Brain microvascular endothelial cell (primary cell): Measurements from ENCODE around the gene APEX1.

ENCODE experiments used
- DNase-seq: peaks from one replicate; pipeline ENCODE4 v3.0.0-alpha.2; 2020
- H3K27ac ChIP-seq: fragments of 250-450 bp; sonication (Bioruptor Pico); 2 replicates; pipeline ENCODE4 v1.5.1; 2020; ENCODE audit warnings: mild to moderate bottlenecking, moderate library complexity
- H3K27me3 ChIP-seq: fragments of 250-450 bp; sonication (Bioruptor Pico); replicated peaks from 2 replicates; pipeline ENCODE4 v1.5.1; 2020; ENCODE audit warnings: mild to moderate bottlenecking
- H3K36me3 ChIP-seq: fragments of 250-450 bp; sonication (Bioruptor Pico); replicated peaks from 2 replicates; pipeline ENCODE4 v1.5.1; 2020; ENCODE audit warnings: mild to moderate bottlenecking
- H3K4me3 ChIP-seq: 2 replicates; pipeline ENCODE4 v1.5.1; 2011; ENCODE audit warnings: low read depth, mild to moderate bottlenecking, control low read depth, low read length, moderate library complexity
- CTCF ChIP-seq: IDR thresholded peaks from 2 replicates; pipeline ENCODE4 v1.5.1; 2011; ENCODE audit warnings: low read depth, mild to moderate bottlenecking, moderate library complexity, low read length, control low read depth, inconsistent platforms; ENCODE audit errors: missing control alignments
- in situ Hi-C: cut with HindIII; loops from 2 replicates; pipeline ENCODE4 v1.10.0; 2017; ENCODE audit warnings: low sequenced_read_pairs, low pct_ligation_motif_present

The APEX1 gene

GRCh38 chr14:20429801-20430669 lies 25.0 kb upstream of the APEX1 start:
- in situ Hi-C loops: no loop called here
- TF ChIP-seq CTCF: no peak
- Histone ChIP-seq H3K27ac (no peak overlapping the region), H3K27me3 (no peaks in the 10 kb centered on the region), H3K4me3 (no peak overlapping the region), H3K36me3 (no peaks in the 10 kb centered on the region)
- no peak for DNase-seq

DNA sequence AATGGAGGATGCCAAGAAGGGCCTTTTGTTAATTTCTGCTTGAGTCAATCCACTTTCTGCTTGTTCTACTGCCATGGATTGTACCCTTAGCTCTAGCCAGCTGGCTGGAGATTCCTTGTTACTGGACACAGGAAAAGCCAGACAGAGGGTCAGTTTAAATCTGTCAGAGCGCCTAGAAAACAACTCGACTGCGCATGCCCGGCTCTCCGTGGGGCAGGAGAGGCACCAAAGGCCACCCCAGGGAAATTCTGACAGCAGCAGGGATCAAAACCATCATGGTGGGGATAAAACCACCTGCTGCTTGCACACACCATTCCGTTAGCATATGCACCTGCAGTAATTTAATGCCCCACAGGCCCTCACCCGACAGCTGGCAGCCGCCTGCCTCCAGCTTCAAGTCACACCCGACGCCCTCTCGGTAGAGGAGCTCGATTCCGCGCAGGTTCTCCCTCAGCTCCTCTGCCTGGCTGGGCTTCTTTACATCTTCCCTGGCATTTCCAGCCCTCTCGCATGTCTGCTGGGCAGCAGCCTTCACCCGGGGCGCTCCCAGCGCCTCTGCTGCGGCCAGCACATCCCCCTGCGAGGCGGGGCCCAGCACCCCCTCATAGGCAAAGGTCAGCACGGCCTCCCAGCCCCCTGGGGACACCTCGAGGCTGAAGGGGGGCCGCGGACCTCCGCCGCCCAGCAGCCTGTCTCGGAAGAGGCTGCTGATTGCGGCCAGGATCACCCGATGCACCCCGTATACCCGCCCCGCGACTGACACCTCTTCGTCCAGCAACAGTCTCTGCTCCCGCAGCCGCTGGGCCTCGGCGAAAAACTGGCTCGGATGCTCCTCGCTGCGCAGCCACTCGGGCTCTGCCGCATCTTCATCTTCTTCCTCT lies 20.1 kb upstream of the APEX1 start:
- in situ Hi-C loops: no loop called here
- H3K36me3 ChIP-seq: no peaks in the 10 kb centered on the region
- no peak for DNase-seq
- no peak for TF ChIP-seq CTCF
- peak overlapping the region; percentile 39 for H3K4me3 ChIP-seq
- no peak overlapping the region for H3K27ac ChIP-seq
- no peaks in the 10 kb centered on the region for H3K27me3 ChIP-seq

DNA sequence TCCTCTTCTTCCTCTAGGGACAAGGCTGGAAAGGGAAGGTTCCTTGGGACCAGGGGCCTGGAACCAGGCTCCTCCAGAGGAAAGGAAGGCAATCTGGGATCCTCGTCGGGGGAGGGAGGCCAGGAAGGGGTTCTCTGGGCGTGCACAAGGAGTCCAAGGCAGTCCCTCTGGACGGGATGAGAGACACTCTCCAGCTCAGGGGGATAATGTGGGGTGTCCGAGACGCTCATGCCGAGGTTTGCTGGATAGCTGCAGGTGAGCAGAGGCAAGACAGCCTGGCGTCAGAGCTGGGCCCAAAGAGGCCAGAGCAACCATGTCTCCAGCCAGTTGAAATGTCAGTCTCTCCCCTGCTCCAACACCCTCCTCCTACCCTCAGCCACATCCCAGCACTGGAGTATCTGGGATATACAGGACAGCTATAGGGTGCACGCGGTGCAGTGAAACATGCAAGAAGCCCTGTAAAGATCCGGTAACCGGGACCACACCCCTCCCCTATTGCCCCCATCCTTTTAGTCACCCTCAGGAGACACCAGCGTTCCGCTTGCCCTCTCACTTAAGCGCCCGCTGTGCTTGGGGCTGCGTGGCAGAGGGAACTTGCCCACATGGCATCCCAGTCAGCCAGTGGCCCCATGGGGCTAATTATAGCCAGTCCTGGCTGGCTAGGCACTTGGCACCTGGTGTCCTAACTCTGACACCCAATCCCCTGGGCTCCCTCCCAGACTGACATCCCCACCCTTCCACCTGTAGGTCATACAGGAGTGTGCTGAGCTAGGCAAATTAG lies 19.3 kb upstream of the APEX1 start, which contains the start of gene KLHL33:
KLHL33 (minus strand) TSS at position 585 of the 781 bp plus-strand sequence; CDS start at position 230, 355 bp downstream.
- no peak for TF ChIP-seq CTCF
- Histone ChIP-seq H3K36me3 (no peaks in the 10 kb centered on the region), H3K27me3 (no peaks in the 10 kb centered on the region), H3K27ac (no peak within 1 kb of the TSS), H3K4me3 (peak within 1 kb of the TSS; percentile 39)
- in situ Hi-C loops: no loop called here
- DNase-seq: no peak

DNA sequence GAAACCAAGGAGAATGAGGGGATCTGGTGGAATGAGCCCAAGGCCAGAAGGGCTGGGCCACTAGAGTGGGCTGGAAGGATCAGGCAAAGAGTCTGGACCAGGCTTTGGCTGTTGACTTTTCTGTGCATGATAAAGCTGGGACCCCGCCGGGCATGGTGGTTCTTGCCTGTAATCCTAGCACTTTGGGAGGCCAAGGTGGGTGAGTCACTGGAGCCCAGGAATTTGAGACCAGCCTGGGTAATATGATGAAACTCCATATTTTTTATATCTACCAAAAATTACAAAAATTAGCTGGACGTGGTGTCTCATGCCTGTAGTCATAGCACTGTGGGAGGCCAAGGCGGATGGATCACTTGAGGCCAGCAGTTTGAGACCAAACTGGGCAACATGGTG lies 18.7 kb upstream of the APEX1 start:
- no peak overlapping the region for H3K27ac ChIP-seq
- in situ Hi-C loops: no loop called here
- H3K36me3 ChIP-seq: no peaks in the 10 kb centered on the region
- DNase-seq: peak; percentile 82
- H3K4me3 ChIP-seq: no peak overlapping the region
- TF ChIP-seq CTCF: no peak
- H3K27me3 ChIP-seq: no peaks in the 10 kb centered on the region

GRCh38 chr14:20438664-20439063 lies 16.4 kb upstream of the APEX1 start:
- no peaks in the 10 kb centered on the region for H3K27me3 ChIP-seq
- H3K36me3 ChIP-seq: no peaks in the 10 kb centered on the region
- DNase-seq: no peak
- H3K4me3 ChIP-seq: no peak overlapping the region
- no peak for TF ChIP-seq CTCF
- in situ Hi-C loops: no loop called here
- no peak overlapping the region for H3K27ac ChIP-seq
